Heart left ventricle (tissue), 13 donors: ENCODE results near the gene GABBR2.

Source experiments
- POLR2A ChIP-seq, 2 donors: fragments of 450-650 bp; IDR thresholded peaks; one replicate each; pipeline ENCODE4 v1.6.1; 2017; ENCODE audit warnings: antibody characterized with exemption in 2 of 2, mild to moderate bottlenecking in 2 of 2, moderate library complexity in 2 of 2
- TF ChIP-seq, protein P1 (sequence below), 12 donors: fragments of 200-600 bp; sonication (generic) in 4 of 12; IDR thresholded peaks; one replicate each; pipeline versions ENCODE4 v1.5.0 to v1.8.0; 2018 to 2022; ENCODE audit warnings: antibody characterized with exemption in 12 of 12, mild to moderate bottlenecking in 5 of 12
- donor health status: ischemic (EF 13 %, LVEDD 7.1; RV severe dilation, severe dysfunction).
- donor health status: DM: no; HTN: yes; CAD: no.
- donor health status: DM: no; HTN: no; CAD: no.
- donor health status: ischemic (EF 25% LVEDD 6.9; RV normal size, moderate dysfunction).
- donor health status: ischemic (EF 25% LVEDD 5.7; RV mildly dilated, moderate dysfunction).
- donor health status: ischemic (EF 35%, LVEDD 5.7; RV mildly dilated, moderate dysfunction).
- donor health status: nonischemic (EF 11% LVEDD 7.7; RV severe dilation, severe dysfunction).
- donor health status: DM: yes; HTN: yes; CAD: no.
- donor health status: PGD.
- donor health status: ischemic (EF 29% LVEDD 5.4; RV normal size, mild dysfunction).
- donor health status: nonischemic (EF 23%, LVEDD 6.1; RV moderate dilation, normal function).

DNA sequence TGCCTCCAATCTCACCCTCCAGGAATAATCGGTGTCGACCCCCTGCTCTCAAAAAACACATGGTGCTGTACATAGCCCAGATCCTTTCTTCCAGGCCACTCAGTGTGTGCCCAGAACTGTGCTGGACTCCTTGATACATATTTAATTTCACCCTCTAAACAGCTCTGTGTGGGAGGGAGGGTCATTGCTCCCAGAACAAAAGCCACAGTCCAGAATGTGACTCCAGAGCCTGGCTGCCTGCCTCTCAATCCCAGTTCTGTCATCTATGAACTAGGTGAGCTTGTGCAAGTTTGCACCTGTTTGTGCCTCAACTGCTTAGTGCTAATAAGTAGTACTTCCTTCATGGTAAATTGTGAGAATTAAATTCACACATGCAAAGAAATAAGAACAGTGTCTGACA, 93.1 kb downstream of the GABBR2 start:
- TF ChIP-seq POLR2A (IDR thresholded peaks at IDR 0.05): no peak
- TF ChIP-seq, protein P1, sequence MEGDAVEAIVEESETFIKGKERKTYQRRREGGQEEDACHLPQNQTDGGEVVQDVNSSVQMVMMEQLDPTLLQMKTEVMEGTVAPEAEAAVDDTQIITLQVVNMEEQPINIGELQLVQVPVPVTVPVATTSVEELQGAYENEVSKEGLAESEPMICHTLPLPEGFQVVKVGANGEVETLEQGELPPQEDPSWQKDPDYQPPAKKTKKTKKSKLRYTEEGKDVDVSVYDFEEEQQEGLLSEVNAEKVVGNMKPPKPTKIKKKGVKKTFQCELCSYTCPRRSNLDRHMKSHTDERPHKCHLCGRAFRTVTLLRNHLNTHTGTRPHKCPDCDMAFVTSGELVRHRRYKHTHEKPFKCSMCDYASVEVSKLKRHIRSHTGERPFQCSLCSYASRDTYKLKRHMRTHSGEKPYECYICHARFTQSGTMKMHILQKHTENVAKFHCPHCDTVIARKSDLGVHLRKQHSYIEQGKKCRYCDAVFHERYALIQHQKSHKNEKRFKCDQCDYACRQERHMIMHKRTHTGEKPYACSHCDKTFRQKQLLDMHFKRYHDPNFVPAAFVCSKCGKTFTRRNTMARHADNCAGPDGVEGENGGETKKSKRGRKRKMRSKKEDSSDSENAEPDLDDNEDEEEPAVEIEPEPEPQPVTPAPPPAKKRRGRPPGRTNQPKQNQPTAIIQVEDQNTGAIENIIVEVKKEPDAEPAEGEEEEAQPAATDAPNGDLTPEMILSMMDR (IDR thresholded peaks at IDR 0.05): no peak
